HG03460 (cell line): ENCODE results near the gene LACTB.
"Not testable (repeated sequence)": the region's sequence is repeated elsewhere in the genome, so short reads cannot be mapped to it uniquely, and the experiment has no call there.

Source experiments
- ATAC-seq: cut with Tn5 transposase; IDR thresholded peaks from one replicate; pipeline ENCODE4 v1.9.1; 2021; ENCODE audit not compliant: unreplicated experiment

LACTB gene

DNA sequence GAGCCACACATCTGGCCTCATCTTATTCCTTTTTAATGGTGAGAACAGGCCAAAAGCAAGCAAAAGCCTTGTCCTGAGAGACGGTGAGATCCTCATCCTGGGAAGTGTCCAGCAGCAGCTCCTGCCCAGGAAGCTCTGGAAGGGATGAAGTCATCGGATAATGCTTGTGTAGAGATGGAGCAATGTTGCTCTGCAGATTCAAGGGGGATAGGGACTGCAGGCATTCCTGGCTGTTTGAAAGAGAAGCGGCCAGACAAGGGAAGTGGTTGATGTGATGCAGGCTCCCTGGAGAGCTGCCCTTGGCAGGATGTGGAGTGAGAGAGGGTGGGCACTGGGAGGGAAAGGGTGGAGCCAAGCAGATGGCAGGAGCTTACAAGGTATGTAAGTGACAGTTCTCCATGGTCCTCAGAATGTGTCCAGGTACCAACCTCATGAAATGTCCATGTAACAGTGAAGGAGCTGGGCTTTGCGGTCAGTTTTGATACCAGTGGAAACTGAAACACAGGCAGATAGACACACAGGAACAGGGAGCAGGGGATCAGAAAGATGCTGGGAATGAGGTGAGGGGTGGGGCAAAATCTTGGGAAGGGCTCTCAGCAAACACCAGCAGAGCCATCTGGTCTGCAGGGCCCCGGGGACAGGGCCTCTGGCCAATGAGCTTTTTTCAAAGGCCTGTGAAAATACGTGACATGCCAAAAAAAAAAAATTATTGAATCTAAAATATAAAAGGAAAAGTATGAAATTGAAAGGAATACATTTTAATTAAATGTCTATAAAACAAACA is 32.2 kb upstream of the LACTB start:
- ATAC-seq, result no peak

DNA sequence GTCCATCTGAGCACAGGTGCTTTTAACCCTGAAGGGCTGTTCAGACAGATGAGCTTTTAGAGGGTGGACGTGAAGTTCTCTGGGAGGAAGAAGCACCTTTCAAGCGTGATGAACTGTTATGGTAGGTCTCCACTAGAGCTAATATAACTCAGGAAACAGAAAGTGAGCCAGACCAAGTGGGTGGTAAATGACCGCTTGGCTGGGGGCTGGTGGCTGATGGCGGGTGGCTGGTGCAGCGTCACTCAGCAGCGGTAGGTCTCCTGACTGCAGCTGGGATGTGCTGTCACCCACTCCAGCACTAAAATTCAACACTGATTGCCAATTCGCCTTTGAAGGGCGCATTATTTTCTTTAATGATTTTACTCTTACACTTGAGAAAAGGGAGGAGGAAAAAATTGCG is 31.2 kb upstream of the LACTB start:
- ATAC-seq, result no peak

GRCh38 chr15:63090887-63091286 is 30.8 kb upstream of the LACTB start:
- ATAC-seq, result no peak

DNA sequence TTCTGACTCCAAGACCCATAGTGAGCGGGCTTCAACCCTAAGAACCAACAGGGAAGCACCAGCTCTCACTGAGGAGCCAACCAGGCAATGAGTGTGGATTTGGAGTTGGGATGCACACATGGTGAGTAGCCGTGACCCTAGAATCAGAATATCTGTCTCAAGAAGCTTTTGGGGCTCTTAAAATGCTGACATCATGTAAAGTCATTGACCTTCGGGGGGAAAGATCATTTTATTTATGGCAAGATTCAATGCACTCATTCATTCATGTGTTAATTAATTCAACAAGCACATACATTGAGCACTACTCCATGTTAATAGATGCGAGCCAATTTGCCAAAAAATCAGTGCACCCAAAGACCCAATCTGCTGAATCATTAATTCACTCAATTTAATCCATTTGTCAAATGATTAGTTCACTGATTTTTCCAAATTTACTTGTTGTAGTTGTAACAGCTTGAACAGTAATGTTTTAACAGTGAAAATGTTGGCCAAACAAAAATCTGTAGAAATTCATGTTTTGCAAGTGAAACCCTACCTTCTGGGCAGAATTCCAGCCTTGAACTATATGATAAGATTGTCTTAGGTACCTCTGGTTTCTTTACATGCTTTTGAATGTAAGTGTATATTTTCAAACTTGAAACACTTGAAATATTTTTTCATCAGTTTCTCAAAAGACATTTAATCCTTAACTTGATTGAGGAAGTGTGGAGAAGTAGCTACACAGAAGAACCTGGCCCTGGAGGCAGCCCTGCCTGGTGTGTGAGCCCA is 29.8 kb upstream of the LACTB start:
- no peak for ATAC-seq

GRCh38 chr15:63093486-63094205 is 28.0 kb upstream of the LACTB start:
- no peak for ATAC-seq

DNA sequence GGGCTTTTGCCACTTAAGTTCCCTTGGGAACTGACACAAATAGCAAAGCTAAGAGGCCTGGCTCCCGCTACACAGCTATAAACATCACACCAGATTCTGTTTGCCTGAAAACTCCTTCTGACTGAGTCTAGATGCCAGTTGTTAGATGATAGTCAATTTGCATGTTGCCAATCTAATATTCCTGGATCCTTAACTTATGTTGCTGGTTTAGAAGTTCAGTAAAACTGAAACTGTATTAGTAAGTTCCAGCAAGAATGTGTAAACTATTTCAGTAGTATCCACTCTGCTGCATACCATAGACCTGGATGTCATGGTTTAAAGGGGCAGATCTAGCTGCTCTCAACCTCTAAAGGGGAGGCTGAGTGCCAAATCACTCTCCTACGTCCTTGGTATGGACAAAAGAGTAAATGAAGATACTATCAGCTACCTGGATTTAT is 27.1 kb upstream of the LACTB start:
- ATAC-seq, result no peak

DNA sequence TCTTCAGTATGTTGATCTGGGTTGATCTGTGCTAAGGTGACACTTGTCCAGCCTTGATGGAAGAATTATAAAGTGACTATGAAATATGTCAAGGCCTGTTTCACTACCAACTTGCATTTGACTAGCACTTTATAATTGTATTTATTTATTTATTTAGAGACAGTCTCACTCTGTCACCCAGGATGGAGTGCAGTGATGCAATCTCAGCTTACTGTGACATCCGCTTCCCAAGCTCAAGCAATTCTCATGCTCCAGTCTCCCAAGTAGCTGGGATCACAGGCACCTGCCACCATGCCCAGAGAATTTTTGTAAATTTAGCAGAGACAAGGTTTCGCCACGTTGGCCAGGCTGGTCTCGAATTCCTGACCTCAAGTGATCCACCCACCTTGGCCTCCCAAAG is 25.5 kb upstream of the LACTB start:
- ATAC-seq, result no peak

GRCh38 chr15:63098901-63099300 is 22.8 kb upstream of the LACTB start:
- ATAC-seq, result not testable (repeated sequence)

DNA sequence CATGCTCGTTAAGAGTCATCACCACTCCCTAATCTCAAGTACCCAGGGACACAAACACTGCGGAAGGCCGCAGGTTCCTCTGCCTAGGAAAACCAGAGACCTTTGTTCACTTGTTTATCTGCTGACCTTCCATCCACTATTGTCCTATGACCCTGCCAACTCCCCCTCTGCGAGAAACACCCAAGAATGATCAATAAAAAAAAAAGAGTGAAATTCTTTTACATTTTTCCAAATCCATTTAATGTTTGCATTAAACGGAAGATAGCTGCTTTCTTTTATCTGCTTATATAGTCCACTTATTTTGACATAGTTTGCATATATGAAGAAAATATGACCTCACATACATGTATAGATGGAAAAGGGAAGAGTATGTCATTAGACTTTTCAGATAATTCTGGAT is 22.1 kb upstream of the LACTB start:
- ATAC-seq, result not testable (repeated sequence)

DNA sequence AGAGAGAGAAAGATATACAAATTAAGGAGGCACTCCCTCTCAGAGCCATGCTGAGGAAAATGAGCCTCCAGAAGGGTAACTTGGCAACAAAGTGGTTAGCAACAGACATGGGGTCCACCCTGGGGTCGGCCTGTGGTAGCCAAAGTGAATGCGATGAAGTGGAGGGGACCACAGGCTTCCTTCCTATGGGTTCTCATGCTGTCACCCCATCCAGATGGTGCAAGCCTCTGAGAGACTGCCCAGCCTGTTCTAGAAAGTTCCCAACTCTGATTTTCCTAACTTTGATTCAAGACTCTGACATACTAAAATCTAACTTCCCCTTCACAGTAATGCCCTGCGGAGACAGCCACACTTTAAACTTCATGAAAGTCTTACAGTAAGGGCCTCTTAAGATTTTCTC is 18.2 kb upstream of the LACTB start:
- no peak for ATAC-seq

- ATAC-seq, result no peak
Measured at GRCh38 chr15:63104727-63105126, 16.9 kb upstream of the LACTB start.

DNA sequence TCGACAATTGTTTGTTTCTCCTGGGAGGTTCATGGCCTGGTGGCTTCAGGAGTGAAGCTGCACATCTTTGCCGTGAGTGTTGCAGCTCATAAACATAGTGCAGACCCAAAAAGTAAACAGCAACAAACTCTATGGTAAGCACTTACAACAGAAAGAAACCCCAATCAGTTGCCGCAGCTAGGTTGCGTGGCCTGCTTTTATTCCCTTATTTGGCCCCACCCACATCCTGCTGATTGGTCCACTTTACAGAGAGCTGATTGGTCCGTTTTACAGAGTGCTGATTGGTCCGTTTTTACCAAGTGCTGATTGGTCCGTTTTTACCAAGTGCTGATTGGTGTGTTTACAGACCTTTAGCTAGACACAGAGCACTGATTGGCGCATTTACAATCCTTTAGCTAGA is 16.3 kb upstream of the LACTB start:
- not testable (repeated sequence) for ATAC-seq

- no peak for ATAC-seq
Measured at GRCh38 chr15:63107895-63108546, 13.6 kb upstream of the LACTB start.

GRCh38 chr15:63109498-63109897 is 12.2 kb upstream of the LACTB start:
- ATAC-seq, result no peak

- ATAC-seq, result no peak
Measured at GRCh38 chr15:63109920-63110319, 11.7 kb upstream of the LACTB start.

DNA sequence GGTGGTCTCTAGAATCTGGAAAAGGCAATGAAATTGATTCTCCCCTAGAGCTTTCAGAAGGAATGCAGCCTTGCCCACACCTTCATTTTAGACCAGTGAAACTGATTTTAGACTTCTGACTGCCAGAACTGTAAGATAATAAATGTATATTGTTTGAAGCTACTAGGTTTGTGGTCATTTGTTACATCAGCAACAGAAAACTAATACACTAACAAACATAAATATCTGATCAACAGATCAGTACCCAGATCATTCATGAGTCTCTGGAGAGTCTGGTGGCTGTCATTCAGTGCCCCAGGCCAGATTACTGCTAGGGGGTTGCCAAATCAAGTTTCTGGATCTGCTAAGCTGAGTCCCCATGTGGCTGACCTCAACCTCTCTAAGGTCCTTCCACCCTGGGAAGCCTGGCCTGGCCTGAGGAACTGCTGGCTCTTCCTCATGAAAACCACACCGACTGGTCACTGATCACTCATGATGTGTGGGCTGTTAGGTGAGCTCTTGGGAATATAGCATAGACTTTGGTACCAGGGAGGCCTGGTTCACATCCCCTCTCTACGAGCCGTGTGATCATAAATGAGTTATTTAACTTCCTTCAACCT is 11.1 kb upstream of the LACTB start:
- no peak for ATAC-seq

GRCh38 chr15:63111481-63111880 is 10.2 kb upstream of the LACTB start:
- no peak for ATAC-seq

- ATAC-seq, result no peak
Measured at GRCh38 chr15:63112871-63113270, 8.8 kb upstream of the LACTB start.

DNA sequence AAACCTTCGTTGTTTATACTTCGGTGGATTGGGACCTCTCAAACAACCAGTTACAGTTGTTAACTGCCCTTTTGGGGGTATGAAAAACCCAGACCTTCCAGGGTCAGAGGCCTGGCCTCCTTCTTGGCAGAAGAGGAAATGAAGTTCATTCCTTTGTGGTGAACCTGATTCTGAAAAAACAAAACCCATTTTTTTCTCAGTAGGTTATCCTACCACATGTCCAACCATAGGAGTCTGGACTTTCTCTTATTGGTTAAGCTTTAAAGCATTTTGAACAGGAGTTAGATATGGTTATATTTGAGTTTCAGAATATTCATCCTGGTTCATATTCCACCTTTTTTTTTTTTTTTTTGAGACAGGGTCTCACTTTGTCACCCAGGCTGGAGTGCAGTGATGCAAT is 7.2 kb upstream of the LACTB start:
- ATAC-seq, result no peak

GRCh38 chr15:63118854-63119253 is 2.8 kb upstream of the LACTB start:
- no peak for ATAC-seq
